AG10803 (cell line): ENCODE data around the gene PRPH.
"Not testable (repeated sequence)": the region's sequence is repeated elsewhere in the genome, so short reads cannot be mapped to it uniquely, and the experiment has no call there.

Source experiments
- DNase-seq: peaks from one replicate; pipeline ENCODE4 v3.0.0; 2010; ENCODE audit warnings: low read depth
- H3K4me3 ChIP-seq: 2 replicates; pipeline ENCODE4 v1.5.1; 2011; ENCODE audit warnings: mild to moderate bottlenecking, low read length, control low read depth
- CTCF ChIP-seq: conservative IDR thresholded peaks from 2 replicates; pipeline ENCODE4 v1.5.1; 2011; ENCODE audit warnings: mild to moderate bottlenecking, low read length, control low read depth, inconsistent platforms

PRPH gene

GRCh38 chr12:49295082-49295936 is at the start of gene PRPH:
Gene PRPH (plus strand): TSS chr12:49295147. CDS start chr12:49295201, 54 bp downstream.
- DNase-seq = no peak
- no peak within 1 kb of the TSS for H3K4me3 ChIP-seq
- TF ChIP-seq CTCF = no peak

GRCh38 chr12:49251357-49251756 is 43.6 kb upstream of the PRPH start:
- H3K4me3 ChIP-seq = no peak overlapping the region
- TF ChIP-seq CTCF = no peak
- no peak for DNase-seq

- TF ChIP-seq CTCF = no peak
- no peak for DNase-seq
- H3K4me3 ChIP-seq = no peak overlapping the region
Observed at GRCh38 chr12:49253033-49253623, 41.8 kb upstream of the PRPH start.

GRCh38 chr12:49255456-49255855 is 39.5 kb upstream of the PRPH start:
- DNase-seq, H3K4me3 ChIP-seq: not testable (repeated sequence)

GRCh38 chr12:49255857-49256637 is 38.9 kb upstream of the PRPH start:
- no peak for DNase-seq
- no peak for TF ChIP-seq CTCF

GRCh38 chr12:49257508-49258184 is 37.3 kb upstream of the PRPH start:
- not testable (repeated sequence) for DNase-seq, H3K4me3 ChIP-seq

More at GRCh38 chr12:49255857-49256637, 38.9 kb upstream of the PRPH start:
- no peak overlapping the region for H3K4me3 ChIP-seq

GRCh38 chr12:49259452-49259851 is 35.5 kb upstream of the PRPH start:
- DNase-seq = no peak
- H3K4me3 ChIP-seq = no peak overlapping the region
- TF ChIP-seq CTCF = no peak
